ENCODE measurements around the gene FGF14. TPM values are rescaled to one million over a fixed set of nuclear protein-coding genes. Genes with fewer than 3 reads are reported as not detected.
A peak's percentile ranks its signal among the peaks of the same experiment; 100 is the strongest.

Gene FGF14
- total and polyA plus RNA-seq, 2 experiments from 2014 or later = 0.03 TPM; not detected in 1

GRCh38 chr13:101749584-101749983, 652.3 kb downstream of the FGF14 start (continued):
- TF ChIP-seq, protein P1, sequence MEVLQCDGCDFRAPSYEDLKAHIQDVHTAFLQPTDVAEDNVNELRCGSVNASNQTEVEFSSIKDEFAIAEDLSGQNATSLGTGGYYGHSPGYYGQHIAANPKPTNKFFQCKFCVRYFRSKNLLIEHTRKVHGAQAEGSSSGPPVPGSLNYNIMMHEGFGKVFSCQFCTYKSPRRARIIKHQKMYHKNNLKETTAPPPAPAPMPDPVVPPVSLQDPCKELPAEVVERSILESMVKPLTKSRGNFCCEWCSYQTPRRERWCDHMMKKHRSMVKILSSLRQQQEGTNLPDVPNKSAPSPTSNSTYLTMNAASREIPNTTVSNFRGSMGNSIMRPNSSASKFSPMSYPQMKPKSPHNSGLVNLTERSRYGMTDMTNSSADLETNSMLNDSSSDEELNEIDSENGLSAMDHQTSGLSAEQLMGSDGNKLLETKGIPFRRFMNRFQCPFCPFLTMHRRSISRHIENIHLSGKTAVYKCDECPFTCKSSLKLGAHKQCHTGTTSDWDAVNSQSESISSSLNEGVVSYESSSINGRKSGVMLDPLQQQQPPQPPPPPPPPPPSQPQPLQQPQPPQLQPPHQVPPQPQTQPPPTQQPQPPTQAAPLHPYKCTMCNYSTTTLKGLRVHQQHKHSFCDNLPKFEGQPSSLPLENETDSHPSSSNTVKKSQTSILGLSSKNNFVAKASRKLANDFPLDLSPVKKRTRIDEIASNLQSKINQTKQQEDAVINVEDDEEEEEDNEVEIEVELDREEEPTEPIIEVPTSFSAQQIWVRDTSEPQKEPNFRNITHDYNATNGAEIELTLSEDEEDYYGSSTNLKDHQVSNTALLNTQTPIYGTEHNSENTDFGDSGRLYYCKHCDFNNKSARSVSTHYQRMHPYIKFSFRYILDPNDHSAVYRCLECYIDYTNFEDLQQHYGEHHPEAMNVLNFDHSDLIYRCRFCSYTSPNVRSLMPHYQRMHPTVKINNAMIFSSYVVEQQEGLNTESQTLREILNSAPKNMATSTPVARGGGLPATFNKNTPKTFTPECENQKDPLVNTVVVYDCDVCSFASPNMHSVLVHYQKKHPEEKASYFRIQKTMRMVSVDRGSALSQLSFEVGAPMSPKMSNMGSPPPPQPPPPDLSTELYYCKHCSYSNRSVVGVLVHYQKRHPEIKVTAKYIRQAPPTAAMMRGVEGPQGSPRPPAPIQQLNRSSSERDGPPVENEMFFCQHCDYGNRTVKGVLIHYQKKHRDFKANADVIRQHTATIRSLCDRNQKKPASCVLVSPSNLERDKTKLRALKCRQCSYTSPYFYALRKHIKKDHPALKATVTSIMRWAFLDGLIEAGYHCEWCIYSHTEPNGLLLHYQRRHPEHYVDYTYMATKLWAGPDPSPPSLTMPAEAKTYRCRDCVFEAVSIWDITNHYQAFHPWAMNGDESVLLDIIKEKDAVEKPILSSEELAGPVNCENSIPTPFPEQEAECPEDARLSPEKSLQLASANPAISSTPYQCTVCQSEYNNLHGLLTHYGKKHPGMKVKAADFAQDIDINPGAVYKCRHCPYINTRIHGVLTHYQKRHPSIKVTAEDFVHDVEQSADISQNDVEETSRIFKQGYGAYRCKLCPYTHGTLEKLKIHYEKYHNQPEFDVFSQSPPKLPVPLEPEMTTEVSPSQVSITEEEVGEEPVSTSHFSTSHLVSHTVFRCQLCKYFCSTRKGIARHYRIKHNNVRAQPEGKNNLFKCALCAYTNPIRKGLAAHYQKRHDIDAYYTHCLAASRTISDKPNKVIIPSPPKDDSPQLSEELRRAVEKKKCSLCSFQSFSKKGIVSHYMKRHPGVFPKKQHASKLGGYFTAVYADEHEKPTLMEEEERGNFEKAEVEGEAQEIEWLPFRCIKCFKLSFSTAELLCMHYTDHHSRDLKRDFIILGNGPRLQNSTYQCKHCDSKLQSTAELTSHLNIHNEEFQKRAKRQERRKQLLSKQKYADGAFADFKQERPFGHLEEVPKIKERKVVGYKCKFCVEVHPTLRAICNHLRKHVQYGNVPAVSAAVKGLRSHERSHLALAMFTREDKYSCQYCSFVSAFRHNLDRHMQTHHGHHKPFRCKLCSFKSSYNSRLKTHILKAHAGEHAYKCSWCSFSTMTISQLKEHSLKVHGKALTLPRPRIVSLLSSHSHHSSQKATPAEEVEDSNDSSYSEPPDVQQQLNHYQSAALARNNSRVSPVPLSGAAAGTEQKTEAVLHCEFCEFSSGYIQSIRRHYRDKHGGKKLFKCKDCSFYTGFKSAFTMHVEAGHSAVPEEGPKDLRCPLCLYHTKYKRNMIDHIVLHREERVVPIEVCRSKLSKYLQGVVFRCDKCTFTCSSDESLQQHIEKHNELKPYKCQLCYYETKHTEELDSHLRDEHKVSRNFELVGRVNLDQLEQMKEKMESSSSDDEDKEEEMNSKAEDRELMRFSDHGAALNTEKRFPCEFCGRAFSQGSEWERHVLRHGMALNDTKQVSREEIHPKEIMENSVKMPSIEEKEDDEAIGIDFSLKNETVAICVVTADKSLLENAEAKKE (CRISPR knock-in tag; IDR thresholded peaks at IDR 0.05) = no peak

GRCh38 chr13:101747039-101747438, 654.8 kb downstream of the FGF14 start:
- no peak for DNase-seq (ENCODE audit: low spot score)
- H3K4me2 ChIP-seq = no peak overlapping the region
- H3K4me3 ChIP-seq = no peak overlapping the region
- Mint-ChIP-seq H3K4me1 (peaks cover 8% of the 10 kb centered on the region), H3K9me3 (no peaks in the 10 kb centered on the region), H3K4me3 (no peak overlapping the region), H3K27me3 (ENCODE audit: insufficient read depth, low read depth, poor library complexity) (no peaks in the 10 kb centered on the region), H3K27ac (peak overlapping the region; percentile 33; the same call in 1 of the 2 replicates), H3K36me3 (ENCODE audit: low read depth) (no peaks in the 10 kb centered on the region)
- no peak overlapping the region for H3K27ac ChIP-seq (ENCODE audit: low read depth)
- no peaks in the 10 kb centered on the region for H3F3A ChIP-seq (replicated peaks; ENCODE audit: low read depth)
- H3K79me2 ChIP-seq (replicated peaks; ENCODE audit: insufficient read depth) = no peaks in the 10 kb centered on the region
- H2AFZ ChIP-seq = no peak overlapping the region
- no peak for ATAC-seq
- no peaks in the 10 kb centered on the region for H4K20me1 ChIP-seq (replicated peaks; ENCODE audit: insufficient read depth)
- H3K4me1 ChIP-seq (ENCODE audit: insufficient read depth) = peaks cover 4% of the 10 kb centered on the region
- no peaks in the 10 kb centered on the region for H3K9me2 ChIP-seq (ENCODE audit: insufficient read depth)
- no peaks in the 10 kb centered on the region for H3K36me3 ChIP-seq (ENCODE audit: insufficient read depth)
- H3K27me3 ChIP-seq (ENCODE audit: insufficient read depth) = no peaks in the 10 kb centered on the region
- TF ChIP-seq ZNF114 (CRISPR knock-in tag; IDR thresholded peaks at IDR 0.05) = no peak
- TF ChIP-seq NANOG (IDR thresholded peaks at IDR 0.05; ENCODE audit: borderline replicate concordance) = no peak
- no peak for TF ChIP-seq EZH2 (IDR thresholded peaks at IDR 0.05; ENCODE audit: low read depth, unreplicated experiment)
- TF ChIP-seq CREB1 (CRISPR knock-in tag; IDR thresholded peaks at IDR 0.05; ENCODE audit: low read depth) = no peak
- TF ChIP-seq, protein P2, sequence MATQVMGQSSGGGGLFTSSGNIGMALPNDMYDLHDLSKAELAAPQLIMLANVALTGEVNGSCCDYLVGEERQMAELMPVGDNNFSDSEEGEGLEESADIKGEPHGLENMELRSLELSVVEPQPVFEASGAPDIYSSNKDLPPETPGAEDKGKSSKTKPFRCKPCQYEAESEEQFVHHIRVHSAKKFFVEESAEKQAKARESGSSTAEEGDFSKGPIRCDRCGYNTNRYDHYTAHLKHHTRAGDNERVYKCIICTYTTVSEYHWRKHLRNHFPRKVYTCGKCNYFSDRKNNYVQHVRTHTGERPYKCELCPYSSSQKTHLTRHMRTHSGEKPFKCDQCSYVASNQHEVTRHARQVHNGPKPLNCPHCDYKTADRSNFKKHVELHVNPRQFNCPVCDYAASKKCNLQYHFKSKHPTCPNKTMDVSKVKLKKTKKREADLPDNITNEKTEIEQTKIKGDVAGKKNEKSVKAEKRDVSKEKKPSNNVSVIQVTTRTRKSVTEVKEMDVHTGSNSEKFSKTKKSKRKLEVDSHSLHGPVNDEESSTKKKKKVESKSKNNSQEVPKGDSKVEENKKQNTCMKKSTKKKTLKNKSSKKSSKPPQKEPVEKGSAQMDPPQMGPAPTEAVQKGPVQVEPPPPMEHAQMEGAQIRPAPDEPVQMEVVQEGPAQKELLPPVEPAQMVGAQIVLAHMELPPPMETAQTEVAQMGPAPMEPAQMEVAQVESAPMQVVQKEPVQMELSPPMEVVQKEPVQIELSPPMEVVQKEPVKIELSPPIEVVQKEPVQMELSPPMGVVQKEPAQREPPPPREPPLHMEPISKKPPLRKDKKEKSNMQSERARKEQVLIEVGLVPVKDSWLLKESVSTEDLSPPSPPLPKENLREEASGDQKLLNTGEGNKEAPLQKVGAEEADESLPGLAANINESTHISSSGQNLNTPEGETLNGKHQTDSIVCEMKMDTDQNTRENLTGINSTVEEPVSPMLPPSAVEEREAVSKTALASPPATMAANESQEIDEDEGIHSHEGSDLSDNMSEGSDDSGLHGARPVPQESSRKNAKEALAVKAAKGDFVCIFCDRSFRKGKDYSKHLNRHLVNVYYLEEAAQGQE (IDR thresholded peaks at IDR 0.05; ENCODE audit: unreplicated experiment) = no peak
- no peak for TF ChIP-seq CTCF (conservative IDR thresholded peaks at IDR 0.05; ENCODE audit: low read depth in 2 of 2)
- TF ChIP-seq STAT1 (IDR thresholded peaks at IDR 0.05; ENCODE audit: unreplicated experiment) = no peak
- TF ChIP-seq JUNB (IDR thresholded peaks at IDR 0.05; ENCODE audit: unreplicated experiment) = no peak
- TF ChIP-seq ETS1 (IDR thresholded peaks at IDR 0.05) = no peak
- TF ChIP-seq ZNF331 (CRISPR knock-in tag; IDR thresholded peaks at IDR 0.05; ENCODE audit: low read depth) = no peak
- no peak for TF ChIP-seq POLR2AphosphoS5 (IDR thresholded peaks at IDR 0.05; ENCODE audit: low read depth)

Data from GM23338 (cell line).